ENCODE results near the gene GCNT3. TPM values are rescaled to one million over a fixed set of nuclear protein-coding genes. Genes with fewer than 3 reads are reported as not detected.
A peak's percentile ranks its signal among the peaks of the same experiment; 100 is the strongest.
"Not testable (repeated sequence)": the region's sequence is repeated elsewhere in the genome, so short reads cannot be mapped to it uniquely, and the experiment has no call there.

The GCNT3 gene
- total RNA-seq, 1 donor from 2014 or later, result 1.7 TPM

GRCh38 chr15:59616379-59616778, 4.8 kb downstream of the GCNT3 start:
- DNase-seq (ENCODE audit: low read depth), result no peak

GRCh38 chr15:59618406-59618805, 6.8 kb downstream of the GCNT3 start:
- no peak for DNase-seq (ENCODE audit: low read depth)

GRCh38 chr15:59622289-59622688, 10.7 kb downstream of the GCNT3 start:
- DNase-seq (ENCODE audit: low read depth), result peak; percentile 48

GRCh38 chr15:59632714-59633113, 21.1 kb downstream of the GCNT3 start:
- peak; percentile 42 for DNase-seq (ENCODE audit: low read depth)

GRCh38 chr15:59636184-59636583, 24.6 kb downstream of the GCNT3 start:
- no peak for DNase-seq (ENCODE audit: low read depth)

GRCh38 chr15:59637507-59637906, 25.9 kb downstream of the GCNT3 start:
- not testable (repeated sequence) for DNase-seq (ENCODE audit: low read depth)

- no peak for DNase-seq (ENCODE audit: low read depth)
Measured at GRCh38 chr15:59642351-59642750, 30.8 kb downstream of the GCNT3 start.

- DNase-seq (ENCODE audit: low read depth), result no peak
Measured at GRCh38 chr15:59644756-59645155, 33.2 kb downstream of the GCNT3 start.

GRCh38 chr15:59645812-59646211, 34.2 kb downstream of the GCNT3 start:
- not testable (repeated sequence) for DNase-seq (ENCODE audit: low read depth)

- DNase-seq (ENCODE audit: low read depth), result no peak
Measured at GRCh38 chr15:59646277-59646676, 34.7 kb downstream of the GCNT3 start.

GRCh38 chr15:59647085-59647484, 35.5 kb downstream of the GCNT3 start:
- no peak for DNase-seq (ENCODE audit: low read depth)

GRCh38 chr15:59649603-59650002, 38.0 kb downstream of the GCNT3 start:
- no peak for DNase-seq (ENCODE audit: low read depth)

- no peak for DNase-seq (ENCODE audit: low read depth)
Measured at GRCh38 chr15:59654046-59654445, 42.5 kb downstream of the GCNT3 start.

- peak; percentile 96 for DNase-seq (ENCODE audit: low read depth)
Measured at GRCh38 chr15:59656897-59657634, 45.5 kb downstream of the GCNT3 start, which contains the start of gene GTF2A2. GTF2A2 (minus strand) TSS chr15:59657515; CDS start chr15:59652277, 5,238 bp downstream.

- DNase-seq (ENCODE audit: low read depth), result no peak
Measured at GRCh38 chr15:59657635-59658125, 46.1 kb downstream of the GCNT3 start.

GRCh38 chr15:59659366-59659765, 47.8 kb downstream of the GCNT3 start:
- no peak for DNase-seq (ENCODE audit: low read depth)

GRCh38 chr15:59662260-59662659, 50.7 kb downstream of the GCNT3 start:
- DNase-seq (ENCODE audit: low read depth), result no peak

GRCh38 chr15:59668556-59668955, 57.0 kb downstream of the GCNT3 start:
- no peak for DNase-seq (ENCODE audit: low read depth)

Other genes starting within 250 kb of the GCNT3 start
- gene MYO1E, start 238.9 kb upstream of the GCNT3 start, total RNA-seq, result 61.0 and 146 TPM in 2 replicates
- 0.47 and 1.8 TPM in 2 replicates for gene FAM81A, start 173.6 kb upstream of the GCNT3 start, total RNA-seq
- gene GTF2A2, start 45.7 kb downstream of the GCNT3 start, total RNA-seq, result 60.9 and 84.8 TPM in 2 replicates
- 190 and 231 TPM in 2 replicates for gene BNIP2, start 77.5 kb downstream of the GCNT3 start, total RNA-seq

Data from myocyte (in vitro differentiated cells).